K562 (cell line): Measurements from ENCODE around the gene AGAP3. TPM values are rescaled to one million over a fixed set of nuclear protein-coding genes. Genes with fewer than 3 reads are reported as not detected.

Experiments
- CBFA2T2 ChIP-seq: fragments of 450-650 bp; conservative IDR thresholded peaks from 2 replicates; pipeline ENCODE4 v1.6.1; 2017; ENCODE audit warnings: mild to moderate bottlenecking
- GABPB1 ChIP-seq: sonication (generic); formaldehyde crosslinking; IDR thresholded peaks from 2 replicates; pipeline ENCODE4 v1.8.0; 2022; ENCODE audit warnings: mild to moderate bottlenecking, missing genetic modification reagents
- IFI16 ChIP-seq: fragments of 250-450 bp; sonication (Bioruptor Pico); IDR thresholded peaks from 2 replicates; pipeline ENCODE4 v2.1.2; 2022; ENCODE audit warnings: mild to moderate bottlenecking, inconsistent platforms
- KAT8 ChIP-seq: fragments of 450-650 bp; IDR thresholded peaks from 2 replicates; pipeline ENCODE4 v1.6.1; 2016; ENCODE audit warnings: low read depth, mild to moderate bottlenecking
- NBN ChIP-seq: fragments of 450-650 bp; IDR thresholded peaks from 2 replicates; pipeline ENCODE4 v1.6.1; 2016; ENCODE audit warnings: low read depth, mild to moderate bottlenecking
- NRF1 ChIP-seq, 2 experiments: fragments of 450-650 bp; IDR thresholded peaks in 1 of 2; conservative IDR thresholded peaks in 1 of 2; 2 replicates each; pipeline ENCODE4 v1.6.1; 2014; ENCODE audit warnings: mild to moderate bottlenecking in 2 of 2
- PHB ChIP-seq: fragments of 250-450 bp; sonication (Bioruptor Pico); IDR thresholded peaks from 2 replicates; pipeline ENCODE4 v1.5.0; 2021
- POLR2G ChIP-seq: fragments of 200-400 bp; formaldehyde crosslinking; IDR thresholded peaks from 2 replicates; pipeline ENCODE4 v1.6.1; 2017; ENCODE audit warnings: low read depth, mild to moderate bottlenecking, antibody characterized with exemption, low read length, moderate library complexity
- SIN3A ChIP-seq, 2 experiments: fragments of 150-350 bp in 1 of 2; IDR thresholded peaks; 2 replicates each; pipeline ENCODE4 v1.6.1; 2011 to 2016; ENCODE audit warnings: borderline replicate concordance in 2 of 2, low read depth in 2 of 2, low read length in 2 of 2, mild to moderate bottlenecking in 2 of 2, moderate library complexity in 2 of 2; ENCODE audit not compliant: control insufficient read depth in 1 of 2
- SMAD4 ChIP-seq: fragments of 250-450 bp; sonication (Bioruptor Pico); conservative IDR thresholded peaks from 2 replicates; pipeline ENCODE4 v1.8.0; 2021; ENCODE audit warnings: inconsistent platforms, mild to moderate bottlenecking, moderate library complexity
- SMARCA4 ChIP-seq: fragments of 450-650 bp; IDR thresholded peaks from 2 replicates; pipeline ENCODE4 v1.6.1; 2016
- TCF3 ChIP-seq: sonication (generic); formaldehyde crosslinking; IDR thresholded peaks from 2 replicates; pipeline ENCODE4 v1.4.0; 2020; ENCODE audit warnings: mild to moderate bottlenecking, missing genetic modification reagents
- WHSC1 ChIP-seq: IDR thresholded peaks from one replicate; pipeline ENCODE4 v1.6.1; 2012; ENCODE audit warnings: low read length, control low read depth, inconsistent platforms
- ZC3H11A ChIP-seq: IDR thresholded peaks from 2 replicates; pipeline ENCODE4 v1.6.1; 2012; ENCODE audit warnings: low read depth, low read length, improper control_type of control experiment
- polyA plus RNA-seq, 8 experiments: library from polyadenylated mRNA; depleted of rRNA in 4 of 8; stranded (reverse) in 5 of 8; unstranded in 3 of 8; fragments of >200 nt; fragmentation: Nextera tagmentation in 2 of 8; fragmentation: Illumina TruSeq in 1 of 8; extraction: Ambion mirVana in 2 of 8; extraction: Trizol in 1 of 8; gene quantifications; 2 replicates each; pipeline versions ENCODE4 v1.2.1 to v1.2.3, GENCODE V29; 2011 to 2014; ENCODE audit warnings: inconsistent platforms in 1 of 8, missing spikeins in 1 of 8
- total RNA-seq, 7 experiments: library from RNA; depleted of rRNA in 6 of 7; stranded (reverse); fragments of >200 nt in 6 of 7; fragmentation: Illumina TruSeq in 2 of 7; extraction: Trizol in 2 of 7; gene quantifications; 2 replicates each; pipeline versions ENCODE4 v1.2.1 to v1.2.3, GENCODE V29; 2011 to 2021; ENCODE audit warnings: low replicate concordance in 1 of 7
- TF ChIP-seq, protein P1 (sequence below), 3 experiments: fragments of 200-800 bp in 1 of 3; fragments of 250-450 bp in 1 of 3; fragments of 450-650 bp in 1 of 3; sonication (Bioruptor Pico) in 1 of 3; sonication (Bioruptor generic) in 1 of 3; formaldehyde crosslinking in 1 of 3; IDR thresholded peaks; 2 replicates each; pipeline versions ENCODE4 v1.6.1 to v1.8.0; 2016 to 2022; ENCODE audit warnings: mild to moderate bottlenecking in 2 of 3, missing genetic modification characterization in 2 of 3, missing compliant biosample characterization in 1 of 3, moderate library complexity in 1 of 3
- TF ChIP-seq, protein P2 (sequence below): fragments of 200-400 bp; formaldehyde crosslinking; IDR thresholded peaks from 2 replicates; pipeline ENCODE4 v1.6.1; 2017; ENCODE audit warnings: mild to moderate bottlenecking, low read depth, low read length, moderate library complexity
- TF ChIP-seq, protein P3 (sequence below): IDR thresholded peaks from 2 replicates; pipeline ENCODE4 v1.6.1; 2011; ENCODE audit warnings: borderline replicate concordance, low read depth, mild to moderate bottlenecking, moderate library complexity, low read length; ENCODE audit not compliant: insufficient read depth, poor library complexity, severe bottlenecking
- TF ChIP-seq, protein P4 (sequence below): sonication (generic); formaldehyde crosslinking; IDR thresholded peaks from 2 replicates; pipeline ENCODE4 v1.8.0; 2022; ENCODE audit warnings: missing genetic modification reagents, mild to moderate bottlenecking, moderate library complexity, borderline replicate concordance

Gene AGAP3
- total and polyA plus RNA-seq, 9 of the 15 experiments (the other 6 are each of a cell fraction or from before 2014, with no cell fraction given), result 3.4 to 208 (median 62.2) TPM

DNA sequence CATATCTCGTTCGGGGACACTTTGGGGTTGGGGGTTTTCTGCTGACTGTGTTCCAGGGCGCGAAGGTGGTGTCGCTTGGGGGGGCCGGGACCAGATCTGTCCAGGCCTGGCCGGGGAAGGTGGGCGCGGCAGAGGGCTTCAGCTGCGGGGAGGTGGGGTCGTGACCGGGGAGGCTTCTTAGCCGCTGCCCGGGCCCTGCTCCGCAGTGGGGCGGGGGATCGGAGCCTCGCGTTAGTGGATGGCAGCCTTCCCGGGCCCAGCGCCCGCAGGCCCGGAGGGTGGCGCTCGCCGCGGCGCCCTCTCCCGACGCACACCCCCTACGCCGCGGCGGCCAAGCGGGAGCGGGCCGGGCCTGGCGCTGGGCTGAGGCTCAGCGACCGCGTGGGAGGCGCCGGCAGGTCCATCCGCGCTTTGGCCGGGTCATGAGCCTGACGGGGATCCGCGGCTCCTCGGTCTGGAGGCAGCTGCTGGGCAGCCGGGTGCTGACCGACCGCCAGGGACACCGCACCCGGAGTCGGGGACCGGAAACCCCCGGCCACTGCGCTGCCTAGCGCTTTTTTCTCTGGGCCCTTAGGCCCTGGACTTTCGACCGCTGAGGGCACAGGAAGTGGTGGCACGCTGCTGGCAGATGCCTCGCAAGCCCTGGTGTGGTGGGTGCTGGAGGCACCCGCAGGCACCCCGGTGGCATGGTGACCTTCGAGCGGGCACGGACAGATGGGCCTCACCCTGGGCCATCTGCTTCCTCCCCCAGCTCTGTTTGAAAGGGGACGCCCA, 1.2 kb downstream of the AGAP3 start (continued):
- TF ChIP-seq, protein P1, sequence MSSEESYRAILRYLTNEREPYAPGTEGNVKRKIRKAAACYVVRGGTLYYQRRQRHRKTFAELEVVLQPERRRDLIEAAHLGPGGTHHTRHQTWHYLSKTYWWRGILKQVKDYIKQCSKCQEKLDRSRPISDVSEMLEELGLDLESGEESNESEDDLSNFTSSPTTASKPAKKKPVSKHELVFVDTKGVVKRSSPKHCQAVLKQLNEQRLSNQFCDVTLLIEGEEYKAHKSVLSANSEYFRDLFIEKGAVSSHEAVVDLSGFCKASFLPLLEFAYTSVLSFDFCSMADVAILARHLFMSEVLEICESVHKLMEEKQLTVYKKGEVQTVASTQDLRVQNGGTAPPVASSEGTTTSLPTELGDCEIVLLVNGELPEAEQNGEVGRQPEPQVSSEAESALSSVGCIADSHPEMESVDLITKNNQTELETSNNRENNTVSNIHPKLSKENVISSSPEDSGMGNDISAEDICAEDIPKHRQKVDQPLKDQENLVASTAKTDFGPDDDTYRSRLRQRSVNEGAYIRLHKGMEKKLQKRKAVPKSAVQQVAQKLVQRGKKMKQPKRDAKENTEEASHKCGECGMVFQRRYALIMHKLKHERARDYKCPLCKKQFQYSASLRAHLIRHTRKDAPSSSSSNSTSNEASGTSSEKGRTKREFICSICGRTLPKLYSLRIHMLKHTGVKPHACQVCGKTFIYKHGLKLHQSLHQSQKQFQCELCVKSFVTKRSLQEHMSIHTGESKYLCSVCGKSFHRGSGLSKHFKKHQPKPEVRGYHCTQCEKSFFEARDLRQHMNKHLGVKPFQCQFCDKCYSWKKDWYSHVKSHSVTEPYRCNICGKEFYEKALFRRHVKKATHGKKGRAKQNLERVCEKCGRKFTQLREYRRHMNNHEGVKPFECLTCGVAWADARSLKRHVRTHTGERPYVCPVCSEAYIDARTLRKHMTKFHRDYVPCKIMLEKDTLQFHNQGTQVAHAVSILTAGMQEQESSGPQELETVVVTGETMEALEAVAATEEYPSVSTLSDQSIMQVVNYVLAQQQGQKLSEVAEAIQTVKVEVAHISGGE (CRISPR knock-in tag; IDR thresholded peaks at IDR 0.05), result peak in 1 of 3 experiments; percentile 64; a peak in 2 of 6 replicates
- TF ChIP-seq, protein P2, sequence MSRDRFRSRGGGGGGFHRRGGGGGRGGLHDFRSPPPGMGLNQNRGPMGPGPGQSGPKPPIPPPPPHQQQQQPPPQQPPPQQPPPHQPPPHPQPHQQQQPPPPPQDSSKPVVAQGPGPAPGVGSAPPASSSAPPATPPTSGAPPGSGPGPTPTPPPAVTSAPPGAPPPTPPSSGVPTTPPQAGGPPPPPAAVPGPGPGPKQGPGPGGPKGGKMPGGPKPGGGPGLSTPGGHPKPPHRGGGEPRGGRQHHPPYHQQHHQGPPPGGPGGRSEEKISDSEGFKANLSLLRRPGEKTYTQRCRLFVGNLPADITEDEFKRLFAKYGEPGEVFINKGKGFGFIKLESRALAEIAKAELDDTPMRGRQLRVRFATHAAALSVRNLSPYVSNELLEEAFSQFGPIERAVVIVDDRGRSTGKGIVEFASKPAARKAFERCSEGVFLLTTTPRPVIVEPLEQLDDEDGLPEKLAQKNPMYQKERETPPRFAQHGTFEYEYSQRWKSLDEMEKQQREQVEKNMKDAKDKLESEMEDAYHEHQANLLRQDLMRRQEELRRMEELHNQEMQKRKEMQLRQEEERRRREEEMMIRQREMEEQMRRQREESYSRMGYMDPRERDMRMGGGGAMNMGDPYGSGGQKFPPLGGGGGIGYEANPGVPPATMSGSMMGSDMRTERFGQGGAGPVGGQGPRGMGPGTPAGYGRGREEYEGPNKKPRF, result no peak
- TF ChIP-seq NBN (0 out of 2 replicates have a peak, but pooled peaks have one; percentile 18), WHSC1 (peak; percentile 25), TCF3 (CRISPR knock-in tag) (0 out of 2 replicates have a peak, but pooled peaks have one; percentile 0), IFI16 (CRISPR knock-in tag) (no peak), ZC3H11A (no peak), SIN3A (IDR thresholded peaks at IDR 0.05; ENCODE audit: borderline replicate concordance in 2 of 2, control insufficient read depth in 1 of 2, low read depth in 2 of 2, low read length in 2 of 2) (peak in 1 of 2 experiments; percentile 97; a peak in 2 of 4 replicates), SMAD4 (CRISPR knock-in tag) (peak; percentile 85), NRF1 (conservative IDR thresholded peaks at IDR 0.05 in 1 of 2, IDR thresholded peaks at IDR 0.05 in 1 of 2) (peak; percentile 71 to 72), PHB (0 out of 2 replicates have a peak, but pooled peaks have one; percentile 20), CBFA2T2 (0 out of 2 replicates have a peak, but pooled peaks have one; percentile 9), GABPB1 (CRISPR knock-in tag) (peak; percentile 68), SMARCA4 (0 out of 2 replicates have a peak, but pooled peaks have one; percentile 11), KAT8 (no peak), POLR2G (peak; percentile 82)
- TF ChIP-seq, protein P3, sequence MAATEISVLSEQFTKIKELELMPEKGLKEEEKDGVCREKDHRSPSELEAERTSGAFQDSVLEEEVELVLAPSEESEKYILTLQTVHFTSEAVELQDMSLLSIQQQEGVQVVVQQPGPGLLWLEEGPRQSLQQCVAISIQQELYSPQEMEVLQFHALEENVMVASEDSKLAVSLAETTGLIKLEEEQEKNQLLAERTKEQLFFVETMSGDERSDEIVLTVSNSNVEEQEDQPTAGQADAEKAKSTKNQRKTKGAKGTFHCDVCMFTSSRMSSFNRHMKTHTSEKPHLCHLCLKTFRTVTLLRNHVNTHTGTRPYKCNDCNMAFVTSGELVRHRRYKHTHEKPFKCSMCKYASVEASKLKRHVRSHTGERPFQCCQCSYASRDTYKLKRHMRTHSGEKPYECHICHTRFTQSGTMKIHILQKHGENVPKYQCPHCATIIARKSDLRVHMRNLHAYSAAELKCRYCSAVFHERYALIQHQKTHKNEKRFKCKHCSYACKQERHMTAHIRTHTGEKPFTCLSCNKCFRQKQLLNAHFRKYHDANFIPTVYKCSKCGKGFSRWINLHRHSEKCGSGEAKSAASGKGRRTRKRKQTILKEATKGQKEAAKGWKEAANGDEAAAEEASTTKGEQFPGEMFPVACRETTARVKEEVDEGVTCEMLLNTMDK, result peak; percentile 96
- TF ChIP-seq, protein P4, sequence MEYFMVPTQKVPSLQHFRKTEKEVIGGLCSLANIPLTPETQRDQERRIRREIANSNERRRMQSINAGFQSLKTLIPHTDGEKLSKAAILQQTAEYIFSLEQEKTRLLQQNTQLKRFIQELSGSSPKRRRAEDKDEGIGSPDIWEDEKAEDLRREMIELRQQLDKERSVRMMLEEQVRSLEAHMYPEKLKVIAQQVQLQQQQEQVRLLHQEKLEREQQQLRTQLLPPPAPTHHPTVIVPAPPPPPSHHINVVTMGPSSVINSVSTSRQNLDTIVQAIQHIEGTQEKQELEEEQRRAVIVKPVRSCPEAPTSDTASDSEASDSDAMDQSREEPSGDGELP, result peak; percentile 61; the same call in 1 of the 2 replicates
